DOHH2 (cell line): ENCODE data around the gene SLC39A11.

Experiments
- H3F3A ChIP-seq: fragments of 200-600 bp; sonication (generic), shearing (Covaris generic); 2 replicates; pipeline ENCODE4 v1.6.0; 2016; ENCODE audit warnings: antibody characterized with exemption, mild to moderate bottlenecking; ENCODE audit not compliant: control insufficient read depth, insufficient read depth
- H3K27ac ChIP-seq: fragments of 200-600 bp; sonication (generic); 2 replicates; pipeline ENCODE4 v1.5.1; 2014; ENCODE audit warnings: low read depth, mild to moderate bottlenecking, low read length, moderate library complexity
- H3K27me3 ChIP-seq: fragments of 200-600 bp; sonication (generic); 2 replicates; pipeline ENCODE4 v1.6.1; 2014; ENCODE audit warnings: mild to moderate bottlenecking, low read length, mixed read lengths; ENCODE audit not compliant: control insufficient read depth
- H3K36me3 ChIP-seq: fragments of 200-600 bp; sonication (generic); 2 replicates; pipeline ENCODE4 v1.6.1; 2014; ENCODE audit warnings: mild to moderate bottlenecking, low read length, moderate library complexity, mixed read lengths; ENCODE audit not compliant: control insufficient read depth
- H3K4me1 ChIP-seq: fragments of 200-600 bp; sonication (generic); 2 replicates; pipeline ENCODE4 v1.6.1; 2014; ENCODE audit warnings: mild to moderate bottlenecking, low read length, mixed read lengths; ENCODE audit not compliant: control insufficient read depth
- H3K4me2 ChIP-seq: fragments of 200-600 bp; sonication (generic); 2 replicates; pipeline ENCODE4 v1.6.0; 2014; ENCODE audit warnings: mild to moderate bottlenecking, low read length, moderate library complexity
- H3K4me3 ChIP-seq: fragments of 200-600 bp; sonication (generic); 2 replicates; pipeline ENCODE4 v1.5.1; 2014; ENCODE audit warnings: mild to moderate bottlenecking, low read length, mixed read lengths
- H3K79me2 ChIP-seq: fragments of 200-600 bp; sonication (generic); 2 replicates; pipeline ENCODE4 v1.6.1; 2014; ENCODE audit warnings: mild to moderate bottlenecking, low read length, mixed read lengths; ENCODE audit not compliant: control insufficient read depth
- H3K9me2 ChIP-seq: fragments of 200-600 bp; sonication (generic); replicated peaks from 2 replicates; pipeline ENCODE4 v1.6.1; 2014; ENCODE audit warnings: mild to moderate bottlenecking, low read length, mixed read lengths; ENCODE audit not compliant: control insufficient read depth
- H3K9me3 ChIP-seq: fragments of 200-600 bp; sonication (generic); 2 replicates; pipeline ENCODE4 v1.6.1; 2014; ENCODE audit warnings: antibody characterized with exemption, low read length, mixed read lengths; ENCODE audit not compliant: control insufficient read depth, insufficient read depth
- H4K20me1 ChIP-seq: fragments of 200-600 bp; sonication (generic); 2 replicates; pipeline ENCODE4 v1.6.0; 2014; ENCODE audit warnings: low read depth, mild to moderate bottlenecking, antibody characterized with exemption, low read length, moderate library complexity; ENCODE audit not compliant: control insufficient read depth, insufficient read depth
- CTCF ChIP-seq: fragments of 200-600 bp; sonication (generic); IDR thresholded peaks from one replicate; pipeline ENCODE4 v1.5.1; 2014; ENCODE audit warnings: antibody characterized with exemption, mild to moderate bottlenecking, low read depth, low read length; ENCODE audit not compliant: poor library complexity, severe bottlenecking
- EZH2phosphoT487 ChIP-seq: fragments of 200-600 bp; sonication (generic); IDR thresholded peaks from 2 replicates; pipeline ENCODE4 v1.6.1; 2017; ENCODE audit warnings: borderline replicate concordance, mild to moderate bottlenecking, antibody characterized with exemption, low read length, moderate library complexity, mixed read lengths

The SLC39A11 gene

GRCh38 chr17:72772331-72772821 is 320.1 kb downstream of the SLC39A11 start:
- Histone ChIP-seq H3K4me2 (peak overlapping the region; percentile 57), H3K27ac (peak overlapping the region; percentile 45), H3F3A (no peaks in the 10 kb centered on the region), H3K36me3 (no peaks in the 10 kb centered on the region), H3K79me2 (no peaks in the 10 kb centered on the region), H4K20me1 (no peaks in the 10 kb centered on the region), H3K4me1 (peaks cover 19% of the 10 kb centered on the region), H3K4me3 (peak overlapping the region; percentile 51), H3K9me3 (no peaks in the 10 kb centered on the region), H3K27me3 (no peaks in the 10 kb centered on the region), H3K9me2 (no peaks in the 10 kb centered on the region)
- TF ChIP-seq CTCF (no peak), EZH2phosphoT487 (no peak)

- Histone ChIP-seq H3K9me3 (no peaks in the 10 kb centered on the region), H3K27ac (peak overlapping the region; percentile 45), H3K36me3 (no peaks in the 10 kb centered on the region), H3F3A (no peaks in the 10 kb centered on the region), H3K4me3 (peak overlapping the region; percentile 51), H3K4me1 (peaks cover 19% of the 10 kb centered on the region), H4K20me1 (no peaks in the 10 kb centered on the region), H3K9me2 (no peaks in the 10 kb centered on the region), H3K79me2 (no peaks in the 10 kb centered on the region), H3K4me2 (peak overlapping the region; percentile 57), H3K27me3 (no peaks in the 10 kb centered on the region)
- no peak for TF ChIP-seq EZH2phosphoT487
- no peak for TF ChIP-seq CTCF
Measured at GRCh38 chr17:72771734-72772133, 320.8 kb downstream of the SLC39A11 start.

GRCh38 chr17:72766761-72767356 is 325.6 kb downstream of the SLC39A11 start:
- H3K27me3 ChIP-seq, result no peaks in the 10 kb centered on the region
- H4K20me1 ChIP-seq, result no peaks in the 10 kb centered on the region
- no peaks in the 10 kb centered on the region for H3K79me2 ChIP-seq
- H3F3A ChIP-seq, result no peaks in the 10 kb centered on the region
- no peaks in the 10 kb centered on the region for H3K9me2 ChIP-seq
- no peak overlapping the region for H3K27ac ChIP-seq
- peaks cover 6% of the 10 kb centered on the region for H3K4me1 ChIP-seq
- H3K4me3 ChIP-seq, result no peak overlapping the region
- no peaks in the 10 kb centered on the region for H3K36me3 ChIP-seq
- no peak overlapping the region for H3K4me2 ChIP-seq
- no peaks in the 10 kb centered on the region for H3K9me3 ChIP-seq
- TF ChIP-seq EZH2phosphoT487, result no peak
- TF ChIP-seq CTCF, result no peak
